GM10847 (cell line): ENCODE data around the gene XXYLT1.

ENCODE experiments used
- POLR2A ChIP-seq: IDR thresholded peaks from 2 replicates; pipeline ENCODE4 v1.6.1; 2011; ENCODE audit not compliant: insufficient read length; ENCODE audit errors: extremely low read depth

The XXYLT1 gene

DNA sequence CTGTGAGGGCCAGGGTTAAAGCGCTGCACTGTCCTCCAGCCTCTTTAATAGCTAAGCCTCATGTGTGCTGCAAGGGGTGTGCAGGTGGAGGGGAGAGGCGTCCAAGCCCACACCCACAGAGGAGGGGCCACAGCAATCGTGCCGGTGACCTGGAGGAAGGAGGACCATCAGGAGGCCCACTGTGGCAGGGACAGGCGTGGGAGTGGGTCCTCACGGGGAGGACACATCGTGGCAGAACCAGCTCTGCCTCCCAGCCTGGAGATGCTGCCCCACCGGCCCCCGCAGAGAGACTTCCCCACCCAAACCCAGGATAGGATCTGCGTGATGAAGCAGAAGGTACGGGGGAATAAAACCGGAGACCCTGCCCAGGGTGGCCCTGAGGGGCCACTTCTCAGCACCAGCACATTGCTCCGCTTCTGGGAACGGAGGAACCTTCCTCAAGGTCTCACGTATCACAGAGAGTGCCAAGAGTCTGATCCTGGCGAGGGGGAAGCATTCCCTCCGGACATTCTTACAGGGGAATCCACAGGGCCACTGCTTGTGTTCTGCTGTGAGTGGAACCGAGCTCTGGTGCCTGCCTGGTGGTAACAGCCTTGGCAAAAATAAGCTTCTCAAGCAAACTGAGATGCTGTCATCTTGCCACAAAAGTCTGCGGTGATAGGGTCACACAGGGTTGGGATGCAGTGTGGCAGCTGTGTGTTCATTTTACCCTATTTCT is 199.8 kb downstream of the XXYLT1 start:
- TF ChIP-seq POLR2A = no peak

DNA sequence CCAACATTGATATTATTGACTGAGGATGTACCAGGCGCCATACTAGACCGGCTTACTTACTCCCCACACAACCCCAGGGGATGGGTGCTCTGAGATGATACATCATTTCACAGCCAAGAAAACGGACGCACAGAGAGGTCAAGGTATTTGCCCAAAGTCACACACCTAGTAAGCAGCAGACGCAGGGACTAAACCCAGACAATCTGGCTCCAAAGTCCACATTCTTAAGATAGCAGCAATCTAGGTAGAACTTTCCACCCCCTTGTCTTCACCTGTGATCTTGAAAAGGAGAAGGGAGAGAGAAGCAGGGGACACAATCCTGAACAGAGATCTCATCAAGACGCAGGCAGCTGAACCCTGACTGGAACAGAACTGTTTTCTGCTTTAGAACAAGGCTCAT is 200.6 kb downstream of the XXYLT1 start:
- TF ChIP-seq POLR2A = no peak

DNA sequence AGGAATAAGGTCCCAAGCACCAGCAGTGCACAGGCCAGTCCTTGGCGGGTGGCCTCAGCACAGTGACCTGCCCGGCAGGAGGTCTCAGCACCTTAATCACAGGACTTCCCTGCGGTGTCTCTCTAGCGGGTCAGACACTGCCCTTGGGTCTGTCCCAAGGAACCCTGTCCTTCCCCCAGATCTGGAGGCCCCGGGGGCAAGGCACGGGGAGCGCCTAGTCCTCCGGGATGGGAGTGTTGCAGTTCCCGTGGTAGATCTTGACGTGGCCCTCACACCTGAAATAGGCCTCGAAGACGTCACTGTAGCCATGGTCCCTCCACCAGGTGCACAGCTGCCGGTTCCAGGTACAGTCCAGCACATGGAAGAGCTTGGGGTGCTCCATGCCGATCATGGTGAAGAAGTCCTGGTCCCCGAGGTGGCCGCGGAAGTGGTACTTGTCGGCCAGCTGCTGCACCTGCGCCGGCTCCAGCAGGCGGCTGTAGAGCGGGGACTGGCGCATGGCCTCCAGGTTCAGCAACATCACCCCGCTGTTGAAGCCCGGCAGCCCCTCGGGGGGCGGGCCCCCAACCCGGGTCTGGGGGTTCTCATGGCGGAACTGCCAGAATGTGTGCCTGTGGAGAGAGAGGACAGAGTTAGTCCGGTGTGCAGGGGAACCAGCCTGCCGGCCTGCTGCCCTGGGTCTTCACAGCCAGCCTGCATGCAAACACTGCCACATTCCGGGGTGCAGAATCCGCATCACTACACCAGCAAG is 201.3 kb downstream of the XXYLT1 start:
- TF ChIP-seq POLR2A = no peak

DNA sequence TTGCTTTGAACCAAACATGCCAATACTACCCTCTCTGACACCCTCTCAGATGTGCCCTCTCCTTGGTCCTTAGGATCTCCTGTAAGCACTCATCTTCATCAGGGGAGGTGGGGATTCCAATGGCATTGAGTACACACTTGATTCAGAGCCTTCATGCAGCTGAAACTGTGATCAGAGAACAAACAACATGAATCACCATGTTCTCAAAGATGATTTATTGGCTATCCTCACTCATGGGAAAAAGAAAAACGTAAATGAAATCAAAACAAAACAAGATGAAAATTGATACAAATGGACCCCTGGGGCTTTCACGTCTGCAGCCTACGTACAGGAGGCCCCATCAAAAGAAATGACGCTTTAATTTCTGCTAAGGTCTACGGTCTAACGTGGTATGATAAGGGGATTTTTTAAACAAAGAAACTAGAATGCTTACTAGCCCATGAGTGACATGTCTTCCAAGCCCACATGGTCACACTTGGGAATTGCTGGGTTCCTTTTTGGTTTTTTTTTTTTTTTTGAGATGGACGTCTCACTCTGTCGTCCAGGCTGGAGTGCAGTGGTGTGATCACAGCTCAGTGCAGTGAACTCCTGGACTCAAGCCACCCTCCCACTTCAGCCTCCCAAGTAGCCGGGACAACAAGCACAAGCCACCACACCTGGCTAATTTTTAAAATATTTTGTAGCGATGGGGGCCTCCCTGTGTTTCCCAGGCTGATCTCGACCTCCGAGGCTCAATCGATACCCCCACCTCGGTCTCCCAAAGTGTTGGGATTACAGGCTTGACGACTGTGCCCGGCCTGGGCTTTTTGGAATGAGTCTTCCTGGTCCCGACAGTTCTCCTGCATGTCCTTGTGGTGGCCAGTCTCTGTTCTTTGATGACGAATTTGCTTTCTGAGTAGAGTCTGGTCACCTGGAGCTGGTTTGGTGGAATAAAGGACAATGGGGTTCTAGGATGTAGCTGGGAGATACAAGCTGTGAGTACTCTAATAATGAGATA is 202.6 kb downstream of the XXYLT1 start:
- no peak for TF ChIP-seq POLR2A

DNA sequence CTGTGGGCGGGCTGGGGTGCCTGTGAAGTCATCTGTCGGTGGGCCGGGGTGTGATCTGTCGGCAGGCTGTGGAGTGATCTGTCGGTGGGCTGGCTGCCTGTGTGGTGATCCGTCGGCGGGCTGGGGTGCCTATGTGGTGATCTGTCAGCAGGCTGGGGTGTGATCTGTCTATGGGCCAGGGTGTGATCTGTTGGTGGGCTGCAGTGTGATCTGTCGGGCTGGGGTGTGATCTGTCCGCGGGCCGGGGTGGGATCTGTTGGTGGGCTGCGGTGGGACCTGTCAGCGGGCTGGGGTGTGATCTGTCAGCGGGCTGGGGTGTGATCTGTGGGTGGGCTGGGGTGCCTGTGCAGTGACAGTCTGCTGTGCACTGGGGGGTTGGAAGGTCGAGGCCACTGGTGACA is 204.5 kb downstream of the XXYLT1 start:
- TF ChIP-seq POLR2A = no peak

DNA sequence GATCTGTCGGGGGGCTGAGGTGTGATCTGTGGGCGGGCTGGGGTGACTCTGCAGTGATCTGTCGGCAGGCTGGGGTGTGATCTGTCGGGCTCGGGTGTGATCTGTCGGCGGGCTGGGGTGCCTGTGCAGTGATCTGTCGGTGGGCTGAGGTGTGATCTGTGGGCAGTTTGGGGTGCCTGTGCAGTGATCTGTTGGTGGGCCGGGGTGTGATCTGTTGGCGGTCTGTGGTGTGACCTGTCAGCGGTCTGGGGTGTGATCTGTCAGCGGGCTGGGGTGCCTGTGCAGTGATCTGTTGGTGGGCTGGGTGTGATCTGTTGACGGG is 205.1 kb downstream of the XXYLT1 start:
- no peak for TF ChIP-seq POLR2A

DNA sequence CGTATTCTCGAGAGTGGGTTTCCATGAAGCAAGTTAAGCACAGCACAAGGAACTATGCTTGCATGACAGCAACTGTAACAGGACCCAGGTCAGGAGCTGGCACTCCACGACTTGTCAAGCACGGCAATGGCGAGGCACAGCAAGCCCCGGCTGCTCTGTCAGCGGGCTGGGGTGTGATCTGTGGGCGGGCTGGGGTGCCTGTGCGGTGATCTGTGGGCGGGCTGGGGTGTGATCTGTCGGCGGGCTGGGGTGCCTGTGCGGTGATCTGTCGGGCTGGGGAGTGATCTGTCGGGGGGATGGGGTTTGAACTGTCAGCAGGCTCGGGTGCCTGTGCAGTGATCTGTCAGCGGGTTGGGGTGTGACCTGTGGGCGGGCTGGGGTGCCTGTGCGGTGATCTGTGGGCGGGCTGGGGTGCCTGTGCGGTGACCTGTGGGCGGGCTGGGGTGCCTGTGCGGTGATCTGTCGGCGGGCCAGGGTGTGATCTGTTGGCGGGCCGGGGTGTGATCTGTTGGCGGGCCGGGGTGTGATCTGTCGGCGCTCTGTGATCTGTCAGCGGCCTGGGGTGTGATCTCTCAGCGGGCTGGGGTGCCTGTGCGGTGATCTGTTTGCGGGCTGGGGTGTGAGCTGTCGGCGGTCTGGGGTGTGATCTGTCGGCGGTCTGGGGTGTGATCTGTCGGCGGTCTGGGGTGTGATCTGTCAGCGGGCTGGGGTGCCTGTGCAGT is 205.7 kb downstream of the XXYLT1 start:
- TF ChIP-seq POLR2A = no peak

DNA sequence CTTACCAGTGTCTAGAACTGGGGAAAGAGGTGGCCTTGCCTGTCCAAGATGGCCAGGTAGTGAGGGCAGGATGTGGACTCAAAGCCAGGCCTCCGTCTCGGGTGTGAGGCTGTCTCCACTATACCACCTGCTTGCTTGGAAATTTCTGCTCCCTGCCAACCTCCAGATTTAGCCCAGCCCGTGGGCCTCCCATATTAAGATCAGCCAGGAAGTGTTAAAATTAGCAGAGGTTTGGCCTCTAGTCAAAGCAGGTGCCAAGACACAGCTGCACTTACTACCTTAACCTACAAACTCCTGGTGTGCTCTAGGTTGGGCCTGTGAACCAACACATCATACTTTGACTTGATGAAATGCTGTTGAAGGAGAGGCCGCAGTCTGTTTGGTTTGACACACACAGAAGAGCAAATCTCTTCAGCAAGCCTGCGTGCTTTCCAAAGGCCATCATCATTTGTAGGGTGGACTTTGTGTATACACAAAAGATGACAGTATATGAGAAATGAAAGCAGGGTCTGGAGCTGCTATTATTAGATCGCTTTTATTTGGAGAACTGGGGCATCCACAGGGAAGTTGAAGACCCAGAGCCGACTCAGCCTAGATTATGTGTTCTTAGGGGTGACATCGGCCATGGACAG is 206.5 kb downstream of the XXYLT1 start:
- no peak for TF ChIP-seq POLR2A

DNA sequence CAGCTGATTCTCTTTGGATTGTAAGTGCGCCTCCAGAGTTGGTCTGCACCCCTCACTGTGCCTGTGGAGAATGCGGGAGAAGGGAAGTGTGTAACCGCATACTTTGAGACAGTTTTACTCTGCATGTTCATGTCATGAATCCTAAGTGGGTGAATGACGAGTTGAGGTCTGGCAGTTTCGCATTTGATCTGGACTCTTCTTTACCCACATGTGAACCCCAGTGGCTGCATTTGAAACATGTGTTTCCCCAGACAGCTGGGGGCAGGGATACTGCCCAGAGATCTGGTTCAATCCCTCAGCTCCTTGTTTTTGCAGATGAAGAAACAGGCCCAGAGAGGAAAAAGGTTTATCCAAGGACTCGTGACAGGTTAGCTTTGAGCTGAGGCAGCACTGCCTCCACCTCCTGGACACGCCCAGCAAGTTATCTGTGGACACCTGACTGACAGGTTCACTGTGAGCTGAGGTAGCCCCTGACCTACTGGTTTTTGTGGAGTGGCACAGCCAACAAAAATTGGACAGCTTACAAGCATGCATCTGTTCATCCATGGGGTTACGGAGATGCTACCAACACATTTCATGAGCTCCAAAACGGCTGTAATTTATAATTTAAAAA is 207.3 kb downstream of the XXYLT1 start:
- no peak for TF ChIP-seq POLR2A

DNA sequence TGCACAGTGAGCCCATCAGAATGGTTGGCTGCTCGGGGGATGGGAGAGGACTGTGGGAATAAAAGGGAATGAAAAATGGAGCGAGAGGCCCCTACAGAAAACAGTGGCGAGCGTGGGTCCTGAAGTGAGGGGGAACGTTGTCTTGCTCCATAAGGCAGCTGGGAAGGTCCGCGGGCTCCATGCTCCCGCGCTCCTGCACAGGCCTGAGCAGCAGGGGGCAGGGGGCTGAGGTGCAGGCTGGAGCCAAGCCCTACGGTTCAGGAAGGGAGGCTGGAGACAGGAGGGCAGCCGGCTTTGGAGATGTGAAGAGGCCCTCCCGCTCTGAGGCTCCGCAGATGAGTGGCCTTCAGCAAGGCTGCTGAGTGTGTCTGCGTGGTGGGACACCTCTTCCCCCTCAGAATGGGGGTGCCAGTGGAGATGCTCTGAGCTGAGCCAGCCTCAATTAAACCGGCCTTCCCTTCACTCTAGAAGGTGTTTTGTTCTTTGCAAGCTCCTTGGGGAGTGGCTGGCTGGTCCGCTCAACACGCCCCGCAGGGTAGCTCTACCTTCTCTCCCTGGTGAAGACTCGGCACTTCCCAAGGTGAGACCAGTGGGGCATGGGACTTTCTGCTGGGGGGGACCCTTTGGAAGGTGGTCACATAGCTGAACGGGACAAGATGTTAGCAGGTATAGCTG is 208.0 kb downstream of the XXYLT1 start:
- TF ChIP-seq POLR2A = no peak

DNA sequence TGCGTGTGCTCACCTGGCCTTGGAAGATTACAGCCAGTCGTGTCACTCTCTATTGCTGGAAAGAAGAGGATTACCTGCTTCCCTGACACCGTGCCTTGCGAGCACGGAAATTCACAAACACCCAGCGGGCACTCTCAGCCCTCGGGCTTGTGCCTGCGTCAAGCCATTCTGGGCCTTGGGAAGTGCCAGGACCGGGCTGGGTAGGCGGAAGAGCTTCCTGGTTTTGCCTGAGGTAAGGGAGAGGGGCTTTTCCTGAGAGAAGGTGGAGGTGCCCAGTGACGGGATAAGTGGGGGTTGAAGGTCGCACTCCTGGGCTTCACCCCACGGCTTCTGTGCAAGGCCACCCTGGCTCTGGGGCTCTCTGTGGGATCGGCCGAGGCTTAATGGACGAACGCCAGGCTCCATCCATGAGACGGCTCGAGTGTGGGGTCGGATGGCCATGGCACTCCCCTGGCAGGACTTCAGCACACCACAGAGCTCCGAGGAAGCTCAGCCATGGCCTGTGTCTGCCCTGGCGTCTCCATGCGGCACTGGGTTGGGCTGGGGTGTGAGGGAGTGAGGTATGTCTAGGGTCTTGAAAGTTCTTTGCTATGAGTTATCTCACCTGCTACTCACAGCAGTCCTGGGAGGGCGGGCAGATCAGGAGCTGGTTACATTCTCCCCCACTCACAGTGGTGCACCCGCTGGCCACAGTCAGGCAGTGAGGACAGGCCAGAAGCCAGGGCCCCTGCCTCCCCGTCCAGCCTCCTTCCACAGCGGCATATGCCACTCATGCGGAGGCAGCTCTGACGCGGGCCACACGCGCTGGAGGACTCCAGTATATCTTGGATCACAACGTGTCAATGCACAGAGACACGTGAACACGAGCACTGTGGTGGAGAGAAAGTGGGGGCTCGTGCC is 209.0 kb downstream of the XXYLT1 start:
- no peak for TF ChIP-seq POLR2A

DNA sequence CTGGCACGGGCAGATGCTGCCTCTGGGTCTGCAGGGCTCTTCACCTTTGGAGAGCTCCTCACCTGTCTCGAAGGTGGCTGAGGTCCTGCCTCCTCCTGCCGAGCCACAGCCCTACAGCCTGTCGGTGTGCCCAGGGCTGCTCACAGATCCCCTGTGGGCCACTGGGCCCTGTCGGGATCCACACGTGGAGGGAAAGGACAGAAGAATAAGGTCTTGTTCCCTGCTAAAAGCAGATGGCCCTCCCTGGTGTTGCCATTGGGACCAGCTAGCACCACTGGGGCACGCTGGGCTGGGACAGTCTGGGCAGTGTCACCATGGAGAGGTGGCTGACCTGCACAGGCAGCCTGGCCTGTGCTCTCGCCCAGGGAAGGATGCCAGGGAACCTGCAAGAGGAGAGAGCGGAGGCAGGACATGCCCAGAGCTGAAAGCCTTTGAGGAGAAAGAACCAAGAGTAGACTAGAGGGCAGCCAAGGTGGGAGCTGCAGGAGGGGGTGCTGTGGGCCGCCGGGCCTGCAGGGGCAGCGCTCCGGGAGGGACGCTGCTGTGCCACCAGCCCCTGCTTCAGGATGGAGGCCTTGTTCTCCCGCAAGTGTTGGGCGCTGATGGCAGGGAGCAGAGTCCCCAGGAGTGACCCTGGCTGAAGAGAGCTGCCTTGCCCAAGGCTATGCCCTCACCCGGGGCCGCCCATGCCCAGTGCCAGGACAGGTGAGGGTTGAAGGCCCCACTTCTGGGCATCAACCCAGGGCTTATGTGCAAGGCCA is 210.2 kb downstream of the XXYLT1 start:
- TF ChIP-seq POLR2A = no peak
